IMR-90 (cell line): Measurements from ENCODE around the gene FGFRL1. TPM values are rescaled to one million over a fixed set of nuclear protein-coding genes. Genes with fewer than 3 reads are reported as not detected.

Source experiments
- ATAC-seq: fragments of 200-7000 bp; cut with Tn5 transposase; 2 replicates; pipeline ENCODE4 v1.9.1; 2020; ENCODE audit warnings: low read depth, mild to moderate bottlenecking, moderate library complexity
- BruUV-seq: library from RNA; stranded (reverse); fragments of 400-500 nt; replicated peaks from 2 replicates; lab custom pipeline; 2021; lab: Mats Ljungman, UMichigan
- CTCF ChIA-PET: fragments of 300-600 bp; formaldehyde crosslinking; extraction: SDS; loops from one replicate; lab custom pipeline; 2021; ENCODE audit warnings: antibody characterized with exemption; lab: Yijun Ruan, JAX
- POLR2A ChIA-PET: fragments of 300-600 bp; sonication (Branson Sonifier 250); formaldehyde crosslinking; loops from one replicate; lab custom pipeline; 2022; ENCODE audit warnings: antibody characterized with exemption; ENCODE audit not compliant: unreplicated experiment; lab: Charles Lee
- DNase-seq: peaks from one replicate; pipeline ENCODE4 v3.0.0; 2013
- H2AFZ ChIP-seq: replicated peaks from 2 replicates; pipeline ENCODE3; 2013; ENCODE audit warnings: low read length, mild to moderate bottlenecking; ENCODE audit not compliant: poor library complexity
- H2AK5ac ChIP-seq: 2 replicates; pipeline ENCODE4 v1.6.1; 2013; ENCODE audit warnings: low read depth, low read length, inconsistent platforms
- H2AK9ac ChIP-seq: replicated peaks from 2 replicates; pipeline ENCODE3; 2013; ENCODE audit warnings: mild to moderate bottlenecking, low read depth, low read length, moderate library complexity; ENCODE audit not compliant: poor library complexity
- H2BK120ac ChIP-seq: 2 replicates; pipeline ENCODE4 v1.6.1; 2013; ENCODE audit warnings: low read depth, low read length, inconsistent platforms
- H2BK15ac ChIP-seq: 3 replicates; pipeline ENCODE4 v1.6.1; 2013; ENCODE audit warnings: low read depth, low read length, inconsistent platforms
- H2BK20ac ChIP-seq: 2 replicates; pipeline ENCODE4 v1.6.1; 2013; ENCODE audit warnings: low read depth, mild to moderate bottlenecking, inconsistent platforms, low read length, moderate library complexity
- H2BK5ac ChIP-seq: 2 replicates; pipeline ENCODE4 v1.6.1; 2013; ENCODE audit warnings: mild to moderate bottlenecking, low read depth, low read length, inconsistent platforms; ENCODE audit not compliant: poor library complexity, severe bottlenecking
- H3K14ac ChIP-seq: replicated peaks from 2 replicates; pipeline ENCODE4 v1.6.1; 2013; ENCODE audit warnings: low read depth, low read length, inconsistent platforms
- H3K18ac ChIP-seq: 2 replicates; pipeline ENCODE4 v1.6.1; 2013; ENCODE audit warnings: low read depth, low read length, control low read depth
- H3K23ac ChIP-seq: 2 replicates; pipeline ENCODE4 v1.6.1; 2013; ENCODE audit warnings: low read depth, low read length, inconsistent platforms
- H3K27ac ChIP-seq: 2 replicates; pipeline ENCODE4 v1.5.1; 2013; ENCODE audit warnings: mild to moderate bottlenecking, control low read depth, low read length; ENCODE audit not compliant: insufficient read depth
- H3K27me3 ChIP-seq: 2 replicates; pipeline ENCODE4 v1.6.1; 2013; ENCODE audit warnings: low read length; ENCODE audit not compliant: control insufficient read depth, insufficient read depth
- H3K36me3 ChIP-seq: 2 replicates; pipeline ENCODE4 v1.6.1; 2013; ENCODE audit warnings: low read length, mixed read lengths; ENCODE audit not compliant: control insufficient read depth, insufficient read depth
- H3K4ac ChIP-seq: 2 replicates; pipeline ENCODE4 v1.6.1; 2013; ENCODE audit warnings: low read depth, low read length, inconsistent platforms
- H3K4me1 ChIP-seq: 2 replicates; pipeline ENCODE4 v1.6.1; 2013; ENCODE audit warnings: low read length, mixed read lengths; ENCODE audit not compliant: control insufficient read depth, insufficient read depth
- H3K4me2 ChIP-seq: 2 replicates; pipeline ENCODE4 v1.6.1; 2013; ENCODE audit warnings: low read depth, mild to moderate bottlenecking, control low read depth, low read length, moderate library complexity
- H3K4me3 ChIP-seq: 2 replicates; pipeline ENCODE4 v1.5.1; 2013; ENCODE audit warnings: low read depth, mild to moderate bottlenecking, control low read depth, low read length, moderate library complexity; ENCODE audit not compliant: insufficient read depth
- H3K56ac ChIP-seq: 2 replicates; pipeline ENCODE4 v1.6.1; 2013; ENCODE audit warnings: low read length, inconsistent platforms; ENCODE audit not compliant: insufficient read depth; ENCODE audit errors: extremely low read depth
- H3K79me1 ChIP-seq, 2 experiments: 2 replicates each; pipeline ENCODE4 v1.6.1; 2013; ENCODE audit warnings: low read length in 2 of 2, inconsistent platforms in 1 of 2, low read depth in 1 of 2
- H3K9ac ChIP-seq: 2 replicates; pipeline ENCODE4 v1.6.1; 2013; ENCODE audit warnings: low read depth, low read length, control low read depth
- H3K9me1 ChIP-seq: 2 replicates; pipeline ENCODE4 v1.6.1; 2013; ENCODE audit warnings: low read length, inconsistent platforms; ENCODE audit not compliant: insufficient read depth
- H3K9me3 ChIP-seq: 2 replicates; pipeline ENCODE4 v1.6.1; 2013; ENCODE audit warnings: low read length; ENCODE audit not compliant: control insufficient read depth, insufficient read depth
- H4K20me1 ChIP-seq: 2 replicates; pipeline ENCODE4 v1.6.1; 2013; ENCODE audit warnings: low read length, inconsistent platforms; ENCODE audit not compliant: insufficient read depth
- H4K5ac ChIP-seq: 2 replicates; pipeline ENCODE4 v1.6.1; 2013; ENCODE audit warnings: mild to moderate bottlenecking, low read depth, low read length, control low read depth
- H4K8ac ChIP-seq, 2 experiments: 2 replicates each; pipeline ENCODE4 v1.6.1; 2013; ENCODE audit warnings: low read depth in 2 of 2, low read length in 2 of 2, control low read depth in 1 of 2, inconsistent platforms in 1 of 2
- H4K91ac ChIP-seq: 2 replicates; pipeline ENCODE4 v1.6.1; 2013; ENCODE audit warnings: low read depth, low read length, inconsistent platforms; ENCODE audit not compliant: insufficient read depth
- BHLHE40 ChIP-seq: fragments of 150-350 bp; IDR thresholded peaks from 2 replicates; pipeline ENCODE4 v1.6.1; 2016; ENCODE audit warnings: mild to moderate bottlenecking, low read depth, low read length
- CEBPB ChIP-seq: IDR thresholded peaks from 2 replicates; pipeline ENCODE4 v1.6.1; 2012; ENCODE audit warnings: low read depth, low read length, improper control_type of control experiment
- CHD1 ChIP-seq: IDR thresholded peaks from 2 replicates; pipeline ENCODE4 v1.6.1; 2012; ENCODE audit warnings: low read depth, low read length, improper control_type of control experiment
- FOS ChIP-seq: fragments of 150-350 bp; IDR thresholded peaks from 2 replicates; pipeline ENCODE4 v1.6.1; 2016; ENCODE audit warnings: low read depth, low read length
- MAFK ChIP-seq: IDR thresholded peaks from 2 replicates; pipeline ENCODE4 v1.6.1; 2012; ENCODE audit warnings: low read depth, low read length, improper control_type of control experiment
- MAZ ChIP-seq: IDR thresholded peaks from 2 replicates; pipeline ENCODE4 v1.6.1; 2012; ENCODE audit warnings: low read depth, mild to moderate bottlenecking, low read length, improper control_type of control experiment, moderate library complexity, borderline replicate concordance
- MXI1 ChIP-seq: IDR thresholded peaks from 2 replicates; pipeline ENCODE4 v1.6.1; 2012; ENCODE audit warnings: low read depth, mild to moderate bottlenecking, low read length, moderate library complexity, borderline replicate concordance
- NFE2L2 ChIP-seq: fragments of 150-350 bp; IDR thresholded peaks from 2 replicates; pipeline ENCODE4 v1.6.1; 2016; ENCODE audit warnings: low read depth, mild to moderate bottlenecking, low read length
- POLR2A ChIP-seq: IDR thresholded peaks from 2 replicates; pipeline ENCODE4 v1.6.1; 2012; ENCODE audit warnings: mild to moderate bottlenecking, low read depth, low read length
- RAD21 ChIP-seq: IDR thresholded peaks from 2 replicates; pipeline ENCODE4 v1.6.1; 2012; ENCODE audit warnings: low read length, improper control_type of control experiment
- RCOR1 ChIP-seq: IDR thresholded peaks from 2 replicates; pipeline ENCODE4 v1.6.1; 2012; ENCODE audit warnings: mild to moderate bottlenecking, low read length, improper control_type of control experiment; ENCODE audit not compliant: insufficient replicate concordance
- RFX5 ChIP-seq: IDR thresholded peaks from 2 replicates; pipeline ENCODE4 v1.8.0; 2012; ENCODE audit warnings: low read depth, mild to moderate bottlenecking, low read length, moderate library complexity
- SMC3 ChIP-seq: fragments of 150-350 bp; IDR thresholded peaks from 2 replicates; pipeline ENCODE4 v1.6.1; 2016; ENCODE audit warnings: low read depth, mild to moderate bottlenecking, antibody characterized with exemption, low read length, moderate library complexity
- WGBS, 2 experiments: methylation state at CpG; one replicate each; pipeline versions ENCODE4 v1.1.5 to v1.1.7; 2013; ENCODE audit warnings: missing lambda C conversion rate in 2 of 2; ENCODE audit not compliant: insufficient read length in 1 of 2; ENCODE audit errors: extremely low coverage in 2 of 2; 5-methylcytosine and 5-hydroxymethylcytosine counted together
- dilution Hi-C: fragments of 300-500 bp; cut with HindIII; formaldehyde crosslinking; loops from one replicate; pipeline ENCODE4 v1.14.3; 2018; ENCODE audit warnings: low sequenced_read_pairs; ENCODE audit not compliant: unreplicated experiment
- in situ Hi-C: fragments of 300-500 bp; cut with MboI; formaldehyde crosslinking; loops from 3 replicates; pipeline ENCODE4 v1.14.3; 2019; ENCODE audit warnings: low sequenced_read_pairs, inconsistent platforms, mixed read lengths
- intact Hi-C: fragments of 100-400 bp; cut with micrococcal nuclease; formaldehyde crosslinking; loops from 2 replicates; pipeline ENCODE4 v1.10.0; 2022
- polyA plus RNA-seq, 3 experiments: library from polyadenylated mRNA; depleted of rRNA; stranded (reverse); fragments of >200 nt; gene quantifications; 2 replicates each; pipeline ENCODE4 v1.2.3, GENCODE V29; 2012; ENCODE audit warnings: low replicate concordance in 1 of 3
- total RNA-seq: library from RNA; depleted of rRNA; stranded (reverse); fragments of >200 nt; gene quantifications from 2 replicates; pipeline ENCODE4 v1.2.3, GENCODE V29; 2012
- TF ChIP-seq, protein P1 (sequence below): conservative IDR thresholded peaks from 2 replicates; pipeline ENCODE4 v1.5.1; 2012; ENCODE audit warnings: mild to moderate bottlenecking, low read depth, low read length, improper control_type of control experiment
- TF ChIP-seq, protein P2 (sequence below): fragments of 150-350 bp; IDR thresholded peaks from 2 replicates; pipeline ENCODE4 v1.6.1; 2017; ENCODE audit warnings: mild to moderate bottlenecking, antibody characterized with exemption, low read length, low read depth

FGFRL1 gene
- total and polyA plus RNA-seq, 2 of the 4 experiments (the other 2 are of a cell fraction), result 49.3 to 78.8 TPM

DNA sequence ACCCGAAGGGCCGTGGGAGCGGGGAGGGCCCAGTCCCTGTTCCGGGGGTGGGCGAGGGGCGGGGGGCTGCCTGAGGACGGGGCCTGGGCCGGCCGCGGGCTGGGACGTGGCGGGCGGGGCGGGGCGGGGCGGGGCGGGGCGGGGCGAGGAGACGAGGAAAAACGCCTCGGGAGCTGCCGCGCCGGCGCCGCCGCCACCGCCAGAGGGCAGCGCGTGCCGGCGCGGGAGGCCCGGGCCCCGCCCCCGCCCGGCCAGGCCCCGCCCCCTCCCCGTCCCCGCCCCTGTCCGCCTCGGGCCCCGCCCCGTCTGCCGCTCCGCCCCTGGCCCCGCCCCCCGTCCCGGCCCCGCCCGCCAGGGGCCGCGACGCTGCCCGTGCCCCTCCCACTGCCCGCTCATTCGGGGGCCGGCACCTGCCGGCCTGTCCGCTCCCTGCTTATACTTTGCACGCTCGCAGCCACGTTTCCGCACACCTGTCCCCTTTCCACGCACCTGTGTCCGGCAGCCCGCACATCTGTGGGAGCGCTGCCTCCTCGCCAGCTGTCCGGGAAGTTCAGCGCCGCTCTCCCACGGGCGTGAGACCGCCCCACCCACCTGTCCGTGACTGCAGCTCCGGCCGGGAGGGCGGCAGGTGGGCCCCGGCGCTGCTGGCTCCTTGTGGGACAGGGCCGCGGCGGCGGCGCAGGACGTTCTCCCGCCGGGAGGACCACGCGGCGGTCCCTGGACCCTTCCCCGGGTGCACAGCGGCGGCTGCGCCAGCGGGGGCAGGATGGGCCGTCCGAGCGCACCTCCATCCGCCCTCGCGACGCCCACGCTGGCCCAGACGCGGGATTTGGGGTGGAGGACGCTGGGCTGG lies 1.7 kb upstream of the FGFRL1 start:
- peak overlapping the region; percentile 16 for H4K5ac ChIP-seq
- DNase-seq, result peak; percentile 36
- H3K79me1 ChIP-seq, result peaks cover 0 to 4% of the 10 kb centered on the region in 2 experiments; a peak in 1 of 4 replicates
- intact Hi-C loops (loop anchor here (5.0 kb wide), 2 partner anchors 123 to 338 kb away; partner anchors contain the start of gene UVSSA), in situ Hi-C loops (no loop called here), dilution Hi-C loops (no loop called here)
- no peak overlapping the region for H3K14ac ChIP-seq
- peak overlapping the region; percentile 47; the same call in 1 of the 2 replicates for H4K91ac ChIP-seq
- H3K9me1 ChIP-seq, result peaks cover 4% of the 10 kb centered on the region; the same call in 1 of the 2 replicates
- H2BK15ac ChIP-seq, result no peak overlapping the region
- peak overlapping the region; percentile 99 for H3K4me2 ChIP-seq
- no peak overlapping the region for H2BK20ac ChIP-seq
- peaks cover 3% of the 10 kb centered on the region for H3K9me3 ChIP-seq
- peak; percentile 63 for ATAC-seq
- peak overlapping the region; percentile 87 for H3K4me3 ChIP-seq
- no peak overlapping the region for H3K23ac ChIP-seq
- no peak overlapping the region for H2AK5ac ChIP-seq
- H3K27me3 ChIP-seq, result peaks cover 25% of the 10 kb centered on the region
- ChIA-PET CTCF (no interaction called here), POLR2A (no interaction called here)
- H3K4me1 ChIP-seq, result peaks cover 13% of the 10 kb centered on the region
- no peak overlapping the region for H3K56ac ChIP-seq
- H2BK5ac ChIP-seq, result no peak overlapping the region
- H3K4ac ChIP-seq, result peak overlapping the region; percentile 87
- WGBS, 2 experiments, result 0% methylated on average over 22 of the region's 109 CpGs; no CpG with 5 or more reads in 1 of the 2 experiments
- peak overlapping the region; percentile 91 for H2AK9ac ChIP-seq
- peaks cover 15% of the 10 kb centered on the region for H4K20me1 ChIP-seq
- H4K8ac ChIP-seq, result peak overlapping the region; percentile 15 to 86; a peak in 2 of 4 replicates
- peak overlapping the region; percentile 60 for H2BK120ac ChIP-seq
- peaks cover 5% of the 10 kb centered on the region; the same call in 1 of the 2 replicates for H3K36me3 ChIP-seq
- BruUV-seq, result no TSS peak
- H3K27ac ChIP-seq, result peak overlapping the region; percentile 22; the same call in 1 of the 2 replicates
- H2AFZ ChIP-seq, result peak overlapping the region; percentile 97
- peak overlapping the region; percentile 73 for H3K9ac ChIP-seq
- peak overlapping the region; percentile 67; the same call in 1 of the 2 replicates for H3K18ac ChIP-seq
- TF ChIP-seq BHLHE40 (no peak), MAFK (no peak), POLR2A (no peak), NFE2L2 (no peak), SMC3 (no peak), RCOR1 (peak; percentile 68), RAD21 (peak; percentile 22; the same call in 1 of the 2 replicates), MXI1 (no peak), CHD1 (no peak), FOS (no peak), RFX5 (no peak), CEBPB (no peak), MAZ (peak; percentile 60; the same call in 1 of the 2 replicates)
- TF ChIP-seq, protein P1, sequence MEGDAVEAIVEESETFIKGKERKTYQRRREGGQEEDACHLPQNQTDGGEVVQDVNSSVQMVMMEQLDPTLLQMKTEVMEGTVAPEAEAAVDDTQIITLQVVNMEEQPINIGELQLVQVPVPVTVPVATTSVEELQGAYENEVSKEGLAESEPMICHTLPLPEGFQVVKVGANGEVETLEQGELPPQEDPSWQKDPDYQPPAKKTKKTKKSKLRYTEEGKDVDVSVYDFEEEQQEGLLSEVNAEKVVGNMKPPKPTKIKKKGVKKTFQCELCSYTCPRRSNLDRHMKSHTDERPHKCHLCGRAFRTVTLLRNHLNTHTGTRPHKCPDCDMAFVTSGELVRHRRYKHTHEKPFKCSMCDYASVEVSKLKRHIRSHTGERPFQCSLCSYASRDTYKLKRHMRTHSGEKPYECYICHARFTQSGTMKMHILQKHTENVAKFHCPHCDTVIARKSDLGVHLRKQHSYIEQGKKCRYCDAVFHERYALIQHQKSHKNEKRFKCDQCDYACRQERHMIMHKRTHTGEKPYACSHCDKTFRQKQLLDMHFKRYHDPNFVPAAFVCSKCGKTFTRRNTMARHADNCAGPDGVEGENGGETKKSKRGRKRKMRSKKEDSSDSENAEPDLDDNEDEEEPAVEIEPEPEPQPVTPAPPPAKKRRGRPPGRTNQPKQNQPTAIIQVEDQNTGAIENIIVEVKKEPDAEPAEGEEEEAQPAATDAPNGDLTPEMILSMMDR, result peak; percentile 33
- TF ChIP-seq, protein P2, sequence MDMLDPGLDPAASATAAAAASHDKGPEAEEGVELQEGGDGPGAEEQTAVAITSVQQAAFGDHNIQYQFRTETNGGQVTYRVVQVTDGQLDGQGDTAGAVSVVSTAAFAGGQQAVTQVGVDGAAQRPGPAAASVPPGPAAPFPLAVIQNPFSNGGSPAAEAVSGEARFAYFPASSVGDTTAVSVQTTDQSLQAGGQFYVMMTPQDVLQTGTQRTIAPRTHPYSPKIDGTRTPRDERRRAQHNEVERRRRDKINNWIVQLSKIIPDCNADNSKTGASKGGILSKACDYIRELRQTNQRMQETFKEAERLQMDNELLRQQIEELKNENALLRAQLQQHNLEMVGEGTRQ, result no peak
